Heart right ventricle (tissue), 16 donors: ENCODE data around the gene KNG1. TPM values are rescaled to one million over a fixed set of nuclear protein-coding genes. Genes with fewer than 3 reads are reported as not detected.

Experiments used
- ATAC-seq, 8 donors: fragments of 200-7000 bp; cut with Tn5 transposase; one replicate each; pipeline ENCODE4 v1.9.1; 2020; ENCODE audit warnings: mild to moderate bottlenecking in 8 of 8, moderate library complexity in 8 of 8, moderate number of reproducible peaks in 1 of 8
- DNase-seq, 2 donors: peaks; one replicate each; pipeline ENCODE4 v3.0.0-alpha.2; 2020
- H3K27ac ChIP-seq, 10 donors: fragments of 200-600 bp; sonication (generic) in 2 of 10; one replicate each; pipeline versions ENCODE4 v1.5.0 to v1.8.0; 2020 to 2022; ENCODE audit warnings: mild to moderate bottlenecking in 3 of 10
- H3K27me3 ChIP-seq, 7 donors: fragments of 200-600 bp; one replicate each; pipeline ENCODE4 v1.8.0; 2021 to 2022; ENCODE audit warnings: mild to moderate bottlenecking in 2 of 7
- H3K36me3 ChIP-seq, 9 donors: fragments of 200-600 bp; sonication (generic) in 1 of 9; one replicate each; pipeline versions ENCODE4 v1.5.0 to v1.8.0; 2020 to 2022; ENCODE audit warnings: mild to moderate bottlenecking in 2 of 9
- H3K4me1 ChIP-seq, 9 donors: fragments of 200-600 bp; sonication (generic) in 1 of 9; one replicate each; pipeline versions ENCODE4 v1.5.0 to v1.8.0; 2020 to 2022; ENCODE audit warnings: mild to moderate bottlenecking in 4 of 9
- H3K4me3 ChIP-seq, 10 donors: fragments of 200-600 bp; sonication (generic) in 2 of 10; one replicate each; pipeline versions ENCODE4 v1.5.0 to v1.8.0; 2020 to 2022; ENCODE audit warnings: mild to moderate bottlenecking in 7 of 10, moderate library complexity in 2 of 10
- H3K9me3 ChIP-seq, 11 donors: fragments of 200-600 bp in 10 of 11; sonication (generic) in 2 of 11; one replicate each; pipeline versions ENCODE4 v1.5.0 to v1.8.0; 2013 to 2022; ENCODE audit warnings: mild to moderate bottlenecking in 2 of 11, control low read depth in 1 of 11, moderate library complexity in 1 of 11
- CTCF ChIP-seq, 9 donors: fragments of 200-600 bp; sonication (generic) in 2 of 9; IDR thresholded peaks; one replicate each; pipeline versions ENCODE4 v1.5.0 to v1.8.0; 2021 to 2022; ENCODE audit warnings: antibody characterized with exemption in 9 of 9, mild to moderate bottlenecking in 5 of 9, moderate library complexity in 1 of 9
- WGBS, 2 donors: extraction: QIAGEN DNeasy Blood & Tissue Kit; methylation state at CpG; one replicate each; pipeline ENCODE4 v1.1.7; 2013; ENCODE audit warnings: inconsistent platforms in 1 of 2; 5-methylcytosine and 5-hydroxymethylcytosine counted together
- intact Hi-C, 10 donors: fragments of 100-400 bp; cut with DNase I; formaldehyde crosslinking; loops; one replicate each; pipeline versions ENCODE4 v1.11.1 to v1.14.2; 2022
- polyA plus RNA-seq, 2 donors: library from polyadenylated mRNA; stranded (reverse); fragments of 200-250 nt; gene quantifications; one replicate each; pipeline ENCODE4 v1.2.3, GENCODE V29; 2013
- total RNA-seq, 10 donors: library from RNA; stranded (reverse); fragmentation: NEBNext Ultra II Directional in 3 of 10; extraction: Animal tissue kit (Norgen Biotek cat#: 25700) in 3 of 10; gene quantifications; one replicate each; pipeline versions ENCODE4 v1.2.1 to v1.2.4, GENCODE V29; 2021 to 2023
- donor health status: Arrhythmogenic right ventricular cardiomyopathy.
- donor health status: ischemic (EF 13 %, LVEDD 7.1; RV severe dilation, severe dysfunction).
- donor health status: healthy with polysubstance abuse.
- donor health status: DM: no; HTN: yes; CAD: no.
- donor health status: DM: no; HTN: no; CAD: no.
- donor health status: ischemic (EF 25% LVEDD 6.9; RV normal size, moderate dysfunction).
- donor health status: ischemic (EF 25% LVEDD 5.7; RV mildly dilated, moderate dysfunction).
- donor health status: healthy.
- donor health status: DM: yes; HTN: yes; CAD: no.
- donor health status: Ischemic cardiomyopathy.
- donor health status: ischemic (EF 35%, LVEDD 5.7; RV mildly dilated, moderate dysfunction).
- donor health status: nonischemic (EF 11% LVEDD 7.7; RV severe dilation, severe dysfunction).
- donor health status: DM: yes; HTN: yes; CAD: no.
- donor health status: PGD.
- donor health status: ischemic (EF 29% LVEDD 5.4; RV normal size, mild dysfunction).
- donor health status: nonischemic (EF 23%, LVEDD 6.1; RV moderate dilation, normal function).

KNG1 gene
- total and polyA plus RNA-seq, 12 donors, result 0.07 to 0.92 (median 0.39) TPM; not detected in 2

- Histone ChIP-seq H3K27me3 (peaks cover 0 to 7% (median 0%) of the 10 kb centered on the region in 7 donors), H3K4me1 (peaks cover 0 to 14% (median 0%) of the 10 kb centered on the region in 9 donors), H3K27ac (no peak overlapping the region), H3K4me3 (no peak overlapping the region), H3K9me3 (no peaks in the 10 kb centered on the region), H3K36me3 (no peaks in the 10 kb centered on the region)
- TF ChIP-seq CTCF (IDR thresholded peaks at IDR 0.05), result no peak
- ATAC-seq (no peak), DNase-seq (no peak)
- WGBS, 2 donors, result 85 to 88% methylated on average over 3 of the region's 3 CpGs
- intact Hi-C loops, result no loop called here
Observed at GRCh38 chr3:186693843-186694242, 23.3 kb upstream of the KNG1 start.

- Histone ChIP-seq H3K27me3 (peaks cover 0 to 7% (median 0%) of the 10 kb centered on the region in 7 donors), H3K36me3 (no peaks in the 10 kb centered on the region), H3K4me3 (no peak overlapping the region), H3K9me3 (no peaks in the 10 kb centered on the region), H3K4me1 (peaks cover 0 to 14% (median 0%) of the 10 kb centered on the region in 9 donors), H3K27ac (no peak overlapping the region)
- ATAC-seq (no peak), DNase-seq (no peak)
- WGBS, 2 donors, result 78 to 84% methylated on average over 6 of the region's 6 CpGs
- TF ChIP-seq CTCF (IDR thresholded peaks at IDR 0.05), result no peak
- intact Hi-C loops, result no loop called here
Observed at GRCh38 chr3:186694288-186695032, 22.7 kb upstream of the KNG1 start.

- intact Hi-C loops, result no loop called here
- Histone ChIP-seq H3K27me3 (peaks cover 0 to 7% (median 0%) of the 10 kb centered on the region in 7 donors), H3K4me3 (no peak overlapping the region), H3K9me3 (no peaks in the 10 kb centered on the region), H3K4me1 (peaks cover 0 to 29% (median 4%) of the 10 kb centered on the region in 9 donors), H3K27ac (peak overlapping the region in 3 of 10 donors; percentile 66 to 81 (median 68)), H3K36me3 (no peaks in the 10 kb centered on the region)
- WGBS, 2 donors, result 84 to 94% methylated on average over 2 of the region's 2 CpGs
- no peak for TF ChIP-seq CTCF (IDR thresholded peaks at IDR 0.05)
- no peak for ATAC-seq
- no peak for DNase-seq
Observed at GRCh38 chr3:186696522-186696921, 20.6 kb upstream of the KNG1 start.

GRCh38 chr3:186697510-186697909 lies 19.6 kb upstream of the KNG1 start:
- peak overlapping the region in 8 of 10 donors; percentile 33 to 81 (median 67) for H3K27ac ChIP-seq
- H3K4me3 ChIP-seq, result no peak overlapping the region
- peak; percentile 81 to 97 (median 93) for ATAC-seq
- H3K36me3 ChIP-seq, result no peaks in the 10 kb centered on the region
- intact Hi-C loops, result no loop called here
- peaks cover 0 to 3% (median 0%) of the 10 kb centered on the region in 7 donors for H3K27me3 ChIP-seq
- 43 to 58% methylated on average over 4 of the region's 4 CpGs for WGBS, 2 donors
- H3K9me3 ChIP-seq, result no peaks in the 10 kb centered on the region
- peak in 1 of 2 donors; percentile 55 for DNase-seq
- TF ChIP-seq CTCF (IDR thresholded peaks at IDR 0.05), result no peak
- peaks cover 0 to 30% (median 4%) of the 10 kb centered on the region in 9 donors for H3K4me1 ChIP-seq
